LHCN-M2 (cell line): Measurements from ENCODE around the gene SH3BP5. TPM values are rescaled to one million over a fixed set of nuclear protein-coding genes. Genes with fewer than 3 reads are reported as not detected.

Source experiments
- DNase-seq: peaks from one replicate; pipeline ENCODE4 v3.0.0-alpha.2; 2012; ENCODE audit warnings: low read depth
- total RNA-seq: library from RNA; depleted of rRNA; stranded (reverse); fragments of >200 nt; gene quantifications from 2 replicates; pipeline ENCODE4 v1.2.3, GENCODE V29; 2014

SH3BP5 gene
- total RNA-seq, 1 experiment from 2014 or later, result 8.4 TPM

GRCh38 chr3:15300323-15301078 is 31.9 kb downstream of the SH3BP5 start:
- DNase-seq, result peak; percentile 87

GRCh38 chr3:15299036-15299435 is 33.4 kb downstream of the SH3BP5 start:
- DNase-seq, result no peak

GRCh38 chr3:15298504-15298903 is 33.9 kb downstream of the SH3BP5 start:
- DNase-seq, result no peak

GRCh38 chr3:15297608-15298350 is 34.6 kb downstream of the SH3BP5 start:
- no peak for DNase-seq

- DNase-seq, result no peak
Measured at GRCh38 chr3:15295506-15295905, 36.9 kb downstream of the SH3BP5 start.

GRCh38 chr3:15294929-15295328 is 37.5 kb downstream of the SH3BP5 start:
- no peak for DNase-seq

- DNase-seq, result no peak
Measured at GRCh38 chr3:15292765-15293522, 39.4 kb downstream of the SH3BP5 start.

- DNase-seq, result no peak
Measured at GRCh38 chr3:15291589-15292541, 40.5 kb downstream of the SH3BP5 start.

- DNase-seq, result no peak
Measured at GRCh38 chr3:15290736-15291135, 41.6 kb downstream of the SH3BP5 start.

GRCh38 chr3:15289661-15290060 is 42.7 kb downstream of the SH3BP5 start:
- DNase-seq, result no peak

- DNase-seq, result no peak
Measured at GRCh38 chr3:15288331-15289035, 43.9 kb downstream of the SH3BP5 start.

- peak; percentile 80 for DNase-seq
Measured at GRCh38 chr3:15287565-15288330, 44.6 kb downstream of the SH3BP5 start.

- no peak for DNase-seq
Measured at GRCh38 chr3:15286022-15286421, 46.4 kb downstream of the SH3BP5 start.

GRCh38 chr3:15284121-15284889 is 48.1 kb downstream of the SH3BP5 start:
- DNase-seq, result peak; percentile 37

- DNase-seq, result no peak
Measured at GRCh38 chr3:15283702-15284101, 48.7 kb downstream of the SH3BP5 start.

GRCh38 chr3:15281817-15282216 is 50.6 kb downstream of the SH3BP5 start:
- DNase-seq, result no peak

- DNase-seq, result no peak
Measured at GRCh38 chr3:15280853-15281532, 51.4 kb downstream of the SH3BP5 start.

- DNase-seq, result no peak
Measured at GRCh38 chr3:15279671-15280402, 52.5 kb downstream of the SH3BP5 start.
